IPS-18a (cell line): ENCODE data around the gene BAZ2B.

Source experiments
- H3K27ac ChIP-seq: one replicate; pipeline ENCODE4 v1.5.1; 2013; ENCODE audit warnings: low read length
- H3K27me3 ChIP-seq: one replicate; pipeline ENCODE4 v1.6.1; 2013; ENCODE audit warnings: mild to moderate bottlenecking, low read length; ENCODE audit not compliant: control insufficient read depth, insufficient read depth
- H3K36me3 ChIP-seq: one replicate; pipeline ENCODE4 v1.6.1; 2013; ENCODE audit warnings: low read depth, low read length; ENCODE audit not compliant: control insufficient read depth
- H3K4me1 ChIP-seq: one replicate; pipeline ENCODE4 v1.6.1; 2013; ENCODE audit warnings: low read depth, low read length; ENCODE audit not compliant: control insufficient read depth
- H3K4me3 ChIP-seq: one replicate; pipeline ENCODE4 v1.5.1; 2013; ENCODE audit warnings: low read length
- H3K9ac ChIP-seq: one replicate; pipeline ENCODE4 v1.6.1; 2013; ENCODE audit warnings: mild to moderate bottlenecking, low read length, moderate library complexity
- H3K9me3 ChIP-seq: one replicate; pipeline ENCODE4 v1.6.1; 2013; ENCODE audit warnings: low read depth, low read length; ENCODE audit not compliant: control insufficient read depth

BAZ2B gene

DNA sequence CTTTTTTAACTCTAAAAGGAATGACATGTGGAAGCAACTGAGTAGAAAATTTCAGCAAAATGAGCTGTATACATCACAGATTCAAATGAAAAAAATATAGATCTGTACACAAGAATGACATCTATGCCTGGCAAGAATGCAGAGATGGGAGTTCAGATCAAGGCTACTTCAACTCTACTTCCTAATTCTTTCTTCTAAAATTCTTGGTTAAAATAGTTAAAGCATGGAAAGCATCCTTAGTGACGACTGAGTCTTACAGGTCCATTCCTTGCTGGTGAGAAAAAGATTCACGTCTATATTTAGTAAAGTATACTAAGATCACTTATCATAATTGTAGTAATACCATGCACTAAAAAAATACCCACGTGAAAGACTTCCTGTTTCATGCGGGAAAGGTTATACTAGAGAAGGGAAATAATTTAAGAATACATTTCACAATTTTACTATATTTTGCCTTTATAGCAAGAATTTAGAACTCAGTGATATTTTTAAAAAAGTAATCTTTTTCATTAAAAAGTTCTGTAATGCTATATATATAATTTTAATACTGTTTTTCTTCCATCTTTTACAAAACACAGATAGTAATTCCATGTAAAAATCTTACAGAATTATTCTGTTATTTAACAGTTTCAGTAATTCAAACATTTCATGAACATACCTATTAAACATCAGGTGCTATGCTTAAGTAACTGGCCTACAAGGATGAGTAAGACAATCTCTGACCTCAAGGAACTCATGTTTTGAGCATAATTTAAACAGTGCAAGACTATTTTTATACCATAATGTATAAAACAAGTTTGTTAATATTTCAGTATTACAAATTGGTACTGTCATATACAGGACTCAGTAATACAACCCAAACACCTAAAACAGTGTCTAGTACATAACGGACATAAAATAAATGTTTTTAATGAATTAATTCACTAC, 159.6 kb downstream of the BAZ2B start:
- Histone ChIP-seq H3K27ac (no peak overlapping the region), H3K9ac (no peak overlapping the region), H3K4me1 (no peaks in the 10 kb centered on the region), H3K27me3 (no peaks in the 10 kb centered on the region), H3K9me3 (no peaks in the 10 kb centered on the region), H3K36me3 (no peaks in the 10 kb centered on the region), H3K4me3 (no peak overlapping the region)

GRCh38 chr2:159455330-159455918, 160.9 kb downstream of the BAZ2B start:
- Histone ChIP-seq H3K9me3 (no peaks in the 10 kb centered on the region), H3K4me3 (no peak overlapping the region), H3K36me3 (no peaks in the 10 kb centered on the region), H3K9ac (no peak overlapping the region), H3K4me1 (no peaks in the 10 kb centered on the region), H3K27me3 (no peaks in the 10 kb centered on the region), H3K27ac (no peak overlapping the region)

- Histone ChIP-seq H3K36me3 (no peaks in the 10 kb centered on the region), H3K4me1 (no peaks in the 10 kb centered on the region), H3K27me3 (no peaks in the 10 kb centered on the region), H3K9ac (no peak overlapping the region), H3K27ac (no peak overlapping the region), H3K4me3 (no peak overlapping the region), H3K9me3 (no peaks in the 10 kb centered on the region)
Measured at GRCh38 chr2:159454185-159454584, 162.2 kb downstream of the BAZ2B start.

GRCh38 chr2:159450180-159450579, 166.2 kb downstream of the BAZ2B start:
- Histone ChIP-seq H3K4me1 (peaks cover 3% of the 10 kb centered on the region), H3K9ac (no peak overlapping the region), H3K9me3 (no peaks in the 10 kb centered on the region), H3K36me3 (peaks cover 7% of the 10 kb centered on the region), H3K27me3 (no peaks in the 10 kb centered on the region), H3K27ac (no peak overlapping the region), H3K4me3 (no peak overlapping the region)

DNA sequence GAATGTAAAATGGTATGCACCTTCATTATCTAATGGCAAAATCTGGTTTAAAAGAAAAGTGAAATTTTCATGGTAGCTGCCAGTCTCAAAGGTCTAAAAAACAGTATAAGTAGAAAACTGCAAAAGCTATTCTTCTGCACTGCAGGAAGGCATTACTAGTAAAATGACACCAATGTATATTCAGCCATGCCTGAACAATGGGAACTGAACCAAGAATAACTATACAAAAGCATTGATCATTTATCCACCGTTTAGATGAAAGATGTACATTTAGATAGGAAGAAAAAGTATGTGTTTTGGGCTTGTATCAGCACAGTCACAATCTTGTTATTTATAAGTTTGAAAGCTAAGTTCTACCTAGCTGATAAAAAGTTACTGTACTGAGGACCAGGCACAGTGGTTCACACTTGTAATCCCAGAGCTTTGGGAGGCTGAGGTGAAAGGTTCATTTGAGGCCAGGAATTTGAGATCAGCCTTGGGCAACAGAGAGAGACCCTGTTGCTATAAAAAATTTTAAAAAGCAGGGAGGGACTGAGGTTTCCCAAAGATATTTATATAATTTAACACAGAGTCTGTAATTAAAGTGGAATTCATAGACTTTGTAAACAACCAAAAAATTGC, 166.7 kb downstream of the BAZ2B start:
- Histone ChIP-seq H3K4me1 (peaks cover 3% of the 10 kb centered on the region), H3K4me3 (no peak overlapping the region), H3K27me3 (no peaks in the 10 kb centered on the region), H3K9ac (no peak overlapping the region), H3K9me3 (no peaks in the 10 kb centered on the region), H3K27ac (no peak overlapping the region), H3K36me3 (peaks cover 13% of the 10 kb centered on the region)

GRCh38 chr2:159446817-159447216, 169.5 kb downstream of the BAZ2B start:
- no peaks in the 10 kb centered on the region for H3K27me3 ChIP-seq
- H3K4me3 ChIP-seq, result no peak overlapping the region
- H3K9ac ChIP-seq, result no peak overlapping the region
- peaks cover 3% of the 10 kb centered on the region for H3K4me1 ChIP-seq
- peaks cover 33% of the 10 kb centered on the region for H3K36me3 ChIP-seq
- H3K9me3 ChIP-seq, result no peaks in the 10 kb centered on the region
- H3K27ac ChIP-seq, result no peak overlapping the region

GRCh38 chr2:159446201-159446600, 170.1 kb downstream of the BAZ2B start:
- peaks cover 33% of the 10 kb centered on the region for H3K36me3 ChIP-seq

GRCh38 chr2:159445307-159445706, 171.0 kb downstream of the BAZ2B start:
- Histone ChIP-seq H3K27ac (no peak overlapping the region), H3K9ac (no peak overlapping the region), H3K4me3 (no peak overlapping the region), H3K4me1 (peaks cover 3% of the 10 kb centered on the region), H3K27me3 (no peaks in the 10 kb centered on the region), H3K9me3 (no peaks in the 10 kb centered on the region), H3K36me3 (peaks cover 33% of the 10 kb centered on the region)

More at GRCh38 chr2:159446201-159446600, 170.1 kb downstream of the BAZ2B start:
- H3K4me3 ChIP-seq, result no peak overlapping the region
- H3K9me3 ChIP-seq, result no peaks in the 10 kb centered on the region
- H3K27me3 ChIP-seq, result no peaks in the 10 kb centered on the region
- no peak overlapping the region for H3K27ac ChIP-seq
- peaks cover 3% of the 10 kb centered on the region for H3K4me1 ChIP-seq
- no peak overlapping the region for H3K9ac ChIP-seq

DNA sequence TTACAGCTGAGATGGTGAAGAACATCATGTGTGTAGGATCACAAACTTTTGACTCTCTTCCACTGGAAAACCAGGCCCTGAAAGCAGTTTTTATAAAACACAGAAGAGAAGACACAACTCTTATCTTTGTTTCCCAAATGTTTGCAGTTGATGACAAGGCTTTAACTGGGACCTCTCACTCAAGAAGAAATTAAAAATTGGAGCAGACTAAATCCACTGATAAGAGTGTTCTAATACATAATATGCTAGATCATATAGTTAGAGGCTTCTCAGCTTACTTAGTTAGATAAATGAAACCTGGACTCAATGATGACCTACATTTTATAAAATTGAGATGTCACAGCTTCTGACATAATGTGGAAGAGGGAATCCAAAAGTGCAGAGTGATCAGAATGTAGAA, 171.6 kb downstream of the BAZ2B start:
- peaks cover 33% of the 10 kb centered on the region for H3K36me3 ChIP-seq
- no peaks in the 10 kb centered on the region for H3K9me3 ChIP-seq
- H3K4me1 ChIP-seq, result peaks cover 3% of the 10 kb centered on the region
- no peak overlapping the region for H3K27ac ChIP-seq
- no peak overlapping the region for H3K9ac ChIP-seq
- H3K27me3 ChIP-seq, result no peaks in the 10 kb centered on the region
- no peak overlapping the region for H3K4me3 ChIP-seq

DNA sequence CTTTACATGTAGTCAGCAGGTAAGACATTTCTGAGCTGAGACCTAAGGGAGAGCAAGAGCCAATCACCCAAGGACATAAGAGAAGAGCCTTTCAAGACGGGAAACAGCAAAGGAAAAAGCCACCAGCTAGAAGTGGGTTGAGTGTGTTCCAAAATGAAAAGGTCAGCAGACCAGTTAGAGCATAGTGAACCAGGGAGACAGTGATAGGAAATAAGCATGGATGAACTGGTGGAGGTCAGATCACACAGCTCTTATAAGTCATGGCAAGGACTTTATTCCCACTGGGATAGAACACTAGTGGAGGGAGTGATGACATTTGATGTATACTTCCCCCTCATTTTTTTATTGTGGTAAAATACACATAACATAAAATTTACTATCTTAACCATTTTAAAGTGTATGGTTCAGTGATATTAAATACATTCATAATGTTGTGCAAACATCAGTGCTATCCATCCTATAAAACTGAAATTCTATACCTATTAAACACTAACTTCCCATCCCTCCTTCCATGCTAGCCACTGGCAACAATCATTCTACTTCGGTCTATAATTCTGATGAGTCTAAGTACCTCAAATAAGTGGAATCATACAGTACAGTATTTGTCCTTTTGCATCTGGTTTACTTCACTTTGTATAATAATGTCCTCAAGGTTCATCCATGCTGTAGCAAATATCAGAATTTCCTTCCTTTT, 174.0 kb downstream of the BAZ2B start:
- Histone ChIP-seq H3K27me3 (no peaks in the 10 kb centered on the region), H3K27ac (no peak overlapping the region), H3K4me3 (no peak overlapping the region), H3K4me1 (peaks cover 3% of the 10 kb centered on the region), H3K36me3 (peaks cover 54% of the 10 kb centered on the region), H3K9ac (no peak overlapping the region), H3K9me3 (no peaks in the 10 kb centered on the region)

GRCh38 chr2:159441182-159441581, 175.2 kb downstream of the BAZ2B start:
- Histone ChIP-seq H3K27ac (no peak overlapping the region), H3K9ac (no peak overlapping the region), H3K4me1 (no peaks in the 10 kb centered on the region), H3K27me3 (no peaks in the 10 kb centered on the region), H3K9me3 (no peaks in the 10 kb centered on the region), H3K36me3 (peaks cover 59% of the 10 kb centered on the region), H3K4me3 (no peak overlapping the region)
